ENCODE measurements around the gene TMEM9.

TMEM9 gene

GRCh38 chr1:201100169-201100930 is 53.9 kb downstream of the TMEM9 start:
- DNase-seq, result no peak

GRCh38 chr1:201098992-201099677 is 55.1 kb downstream of the TMEM9 start:
- DNase-seq, result no peak

- DNase-seq, result no peak
Observed at GRCh38 chr1:201096977-201097856, 57.1 kb downstream of the TMEM9 start.

- DNase-seq, result no peak
Observed at GRCh38 chr1:201096041-201096461, 58.2 kb downstream of the TMEM9 start.

DNA sequence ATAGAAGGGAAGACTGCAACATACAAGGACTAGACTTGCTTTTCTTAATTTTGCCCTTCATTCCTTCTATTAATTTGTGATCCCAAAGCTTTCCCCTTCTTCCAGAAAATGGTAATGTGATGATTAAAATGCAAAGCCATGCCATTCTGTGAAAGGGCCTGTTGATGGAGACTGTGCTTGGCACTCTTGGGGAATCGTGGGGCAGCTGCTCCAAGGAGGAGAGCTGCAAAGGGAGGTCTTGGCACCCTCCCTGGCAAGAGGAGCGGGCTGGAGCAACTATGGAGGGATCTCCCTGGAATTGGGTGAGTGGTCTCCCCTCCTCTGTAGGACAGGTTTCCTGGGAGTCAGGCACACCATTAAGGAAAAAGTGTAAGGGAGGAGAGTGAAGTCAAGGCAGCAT is 58.7 kb downstream of the TMEM9 start:
- no peak for DNase-seq

- no peak for DNase-seq
Observed at GRCh38 chr1:201094832-201095231, 59.4 kb downstream of the TMEM9 start.

DNA sequence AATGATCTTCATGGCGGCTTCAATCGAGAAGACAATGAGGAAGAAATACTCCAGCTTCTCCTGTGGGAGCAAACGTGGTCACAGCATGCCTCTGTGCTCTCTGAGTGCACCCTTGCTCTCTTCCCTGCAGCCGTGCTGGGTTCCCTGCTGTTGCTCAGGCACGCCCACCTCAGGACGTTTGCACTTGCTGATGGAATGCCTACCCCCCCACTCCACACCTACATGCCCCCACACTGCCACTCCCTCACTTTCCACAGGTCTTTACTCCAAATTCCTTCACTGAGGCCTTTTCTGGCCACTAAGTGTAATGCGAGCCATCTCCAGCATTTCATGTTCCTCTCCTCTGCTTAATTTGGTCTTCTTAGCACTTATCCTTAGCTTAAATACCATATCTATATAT is 60.3 kb downstream of the TMEM9 start:
- no peak for DNase-seq

DNA sequence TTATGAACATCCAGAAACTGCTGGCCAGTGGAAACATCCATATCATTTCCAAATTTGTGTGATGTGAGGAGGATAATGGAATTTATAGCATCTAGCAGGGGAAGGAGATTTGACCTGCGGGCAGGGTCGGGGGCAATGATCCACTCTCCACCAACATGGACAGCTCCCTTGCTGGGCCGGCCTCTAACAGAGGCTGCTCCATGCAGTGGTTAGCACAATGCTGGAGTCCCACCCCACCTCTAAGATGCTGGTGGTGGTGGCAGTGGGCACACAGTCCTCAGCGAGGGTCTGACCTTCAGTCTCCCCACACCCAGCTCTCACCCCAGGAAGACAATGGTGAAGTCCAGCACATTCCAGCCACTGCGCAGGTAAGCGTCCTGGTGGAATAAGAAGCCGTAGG is 60.7 kb downstream of the TMEM9 start:
- no peak for DNase-seq

- no peak for DNase-seq
Observed at GRCh38 chr1:201092738-201093137, 61.5 kb downstream of the TMEM9 start.

DNA sequence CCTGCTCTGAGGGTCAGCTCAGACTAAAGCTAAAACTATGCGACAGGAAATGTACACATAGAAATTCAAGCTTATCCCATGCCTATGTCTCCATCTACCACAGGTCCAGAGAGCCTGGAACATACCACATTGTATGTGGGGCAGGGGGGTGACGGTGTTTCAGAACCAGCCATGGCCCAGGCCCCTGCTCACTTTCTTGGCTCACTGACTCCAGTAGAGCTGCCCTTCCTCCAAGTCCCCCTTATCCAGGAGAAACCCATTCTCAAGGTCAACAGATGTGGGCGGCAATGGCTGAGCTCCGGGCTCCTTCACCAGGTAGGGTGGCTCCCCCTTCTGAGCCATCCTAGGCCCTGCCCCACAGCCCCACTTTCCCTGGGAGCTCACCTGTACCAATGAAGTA is 63.0 kb downstream of the TMEM9 start:
- DNase-seq, result no peak

DNA sequence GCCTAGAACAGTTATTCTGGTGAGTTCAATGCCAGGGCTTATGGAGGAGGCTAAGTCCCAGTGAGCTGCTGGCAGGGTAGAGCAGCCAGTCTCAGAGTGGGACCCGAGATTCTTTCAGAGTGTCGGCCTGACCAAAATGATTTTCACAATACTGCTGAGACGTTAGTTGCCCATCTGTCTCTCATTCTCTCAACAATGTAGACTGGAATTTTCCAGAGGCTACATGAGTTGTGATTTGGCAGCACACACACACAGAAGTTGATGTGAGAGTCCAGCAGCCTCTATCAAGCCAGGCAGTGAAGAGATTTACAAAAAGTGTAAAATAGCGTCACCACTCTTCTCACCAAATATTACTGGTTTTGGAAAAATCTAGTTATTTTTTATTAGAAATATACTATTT is 63.7 kb downstream of the TMEM9 start:
- no peak for DNase-seq

GRCh38 chr1:201089596-201089995 is 64.7 kb downstream of the TMEM9 start:
- DNase-seq, result no peak

GRCh38 chr1:201088901-201089525 is 65.3 kb downstream of the TMEM9 start:
- no peak for DNase-seq

DNA sequence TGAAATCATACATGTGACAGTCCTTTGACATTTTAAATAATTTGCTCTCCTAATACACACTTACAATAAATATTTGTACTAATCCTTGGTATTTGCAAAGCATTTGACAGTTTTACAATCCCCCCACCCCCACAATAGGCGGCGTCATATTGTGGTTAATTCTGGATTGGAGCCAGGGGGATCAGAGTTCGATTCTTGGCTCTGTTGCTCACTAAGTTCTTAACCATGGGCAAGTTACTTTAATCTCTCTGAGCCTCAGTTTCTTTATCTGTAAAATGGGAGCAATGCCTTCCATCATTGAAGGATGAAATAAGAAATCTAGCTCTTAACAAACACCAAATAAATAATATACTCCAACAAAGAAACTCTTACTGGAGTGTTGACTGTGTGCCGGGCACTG is 65.9 kb downstream of the TMEM9 start:
- no peak for DNase-seq

DNA sequence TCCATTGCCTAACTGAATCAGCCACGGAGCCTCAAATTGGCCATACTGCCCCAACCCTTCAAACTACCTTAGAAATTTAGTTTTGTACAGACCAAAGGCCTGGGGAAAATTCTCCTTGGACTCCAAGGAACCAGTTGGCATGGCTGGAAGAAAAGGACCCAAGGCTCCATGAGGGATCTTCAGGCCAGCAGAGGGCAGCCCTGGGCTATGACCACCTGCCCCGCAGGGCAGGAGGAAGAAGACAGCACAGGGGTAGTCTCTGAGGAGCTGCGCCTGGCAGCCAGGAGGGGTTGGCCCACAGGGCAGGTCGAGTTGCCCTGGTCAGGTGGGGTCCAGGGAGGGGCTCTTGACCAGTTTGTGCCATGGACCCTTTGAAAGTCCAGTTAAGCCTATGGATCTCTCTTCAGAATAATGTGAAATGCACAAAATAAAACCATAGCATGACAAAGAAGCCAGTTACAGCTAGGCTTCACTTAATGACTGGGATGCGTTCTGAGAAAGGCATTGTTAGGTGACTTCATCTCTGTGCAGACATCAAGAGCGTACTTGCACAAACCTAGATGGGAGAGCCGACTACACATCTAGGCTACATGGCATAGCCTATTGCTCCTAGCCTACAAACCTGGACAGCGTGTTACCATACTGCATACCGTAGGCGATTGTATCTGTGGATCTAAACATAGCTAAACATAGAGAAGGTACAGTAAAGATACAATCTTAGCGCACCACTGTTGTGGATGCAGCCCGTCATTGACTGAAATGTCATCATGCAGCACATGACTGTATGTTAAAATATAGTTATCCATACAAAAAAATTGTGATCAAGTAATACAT is 68.2 kb downstream of the TMEM9 start:
- peak; percentile 37 to 43 for DNase-seq
